OCI-LY3 (cell line): ENCODE results near the gene SRPK2.
"Not testable (repeated sequence)": the region's sequence is repeated elsewhere in the genome, so short reads cannot be mapped to it uniquely, and the experiment has no call there.

Experiments used
- H2AFZ ChIP-seq: fragments of 200-600, 300-600 bp; shearing (Covaris generic); 2 replicates; pipeline ENCODE4 v1.6.0; 2014; ENCODE audit warnings: antibody characterized with exemption, low read depth, low read length
- H3K27ac ChIP-seq: fragments of 200-600, 300-600 bp; sonication (generic); 2 replicates; pipeline ENCODE4 v1.5.1; 2014; ENCODE audit warnings: mild to moderate bottlenecking, low read length, moderate library complexity, mixed read lengths
- H3K27me3 ChIP-seq: fragments of 200-600, 300-600 bp; sonication (generic); 2 replicates; pipeline ENCODE4 v1.6.1; 2014; ENCODE audit warnings: low read depth, low read length, mixed read lengths
- H3K36me3 ChIP-seq: fragments of 200-600, 300-600 bp; sonication (generic); replicated peaks from 2 replicates; pipeline ENCODE3; 2014; ENCODE audit warnings: low read depth, low read length, mixed read lengths
- H3K4me1 ChIP-seq: fragments of 300-600, 200-600 bp; sonication (generic); 2 replicates; pipeline ENCODE4 v1.6.1; 2014; ENCODE audit warnings: low read length, mixed read lengths
- H3K4me2 ChIP-seq: fragments of 200-600, 300-600 bp; sonication (generic); 2 replicates; pipeline ENCODE4 v1.6.1; 2014; ENCODE audit warnings: low read length, mixed read lengths
- H3K4me3 ChIP-seq: fragments of 300-600, 200-600 bp; sonication (generic); 2 replicates; pipeline ENCODE4 v1.5.1; 2014; ENCODE audit warnings: antibody characterized with exemption, mild to moderate bottlenecking, low read length, moderate library complexity
- H3K79me2 ChIP-seq: fragments of 300-600, 200-600 bp; shearing (Covaris generic); 2 replicates; pipeline ENCODE4 v1.6.1; 2014; ENCODE audit warnings: mild to moderate bottlenecking, low read length, mixed read lengths
- H3K9ac ChIP-seq: fragments of 300-600, 200-600 bp; shearing (Covaris generic); 2 replicates; pipeline ENCODE4 v1.6.0; 2014; ENCODE audit warnings: mild to moderate bottlenecking, low read length, moderate library complexity
- H3K9me3 ChIP-seq: fragments of 200-600, 300-600 bp; shearing (Covaris generic); 2 replicates; pipeline ENCODE4 v1.6.1; 2014; ENCODE audit warnings: low read length, mixed read lengths; ENCODE audit not compliant: insufficient read depth
- H4K20me1 ChIP-seq: fragments of 200-600, 300-600 bp; sonication (generic); 2 replicates; pipeline ENCODE4 v1.6.1; 2016; ENCODE audit warnings: low read length, mixed read lengths; ENCODE audit not compliant: insufficient read depth
- EZH2phosphoT487 ChIP-seq: fragments of 200-600 bp; shearing (Covaris generic); IDR thresholded peaks from 2 replicates; pipeline ENCODE4 v1.6.1; 2018; ENCODE audit warnings: antibody characterized with exemption, mixed run types, low read depth
- TF ChIP-seq, protein P1 (sequence below): fragments of 200-600, 300-600 bp; sonication (generic); IDR thresholded peaks from 2 replicates; pipeline ENCODE4 v1.5.1; 2014; ENCODE audit warnings: antibody characterized with exemption, low read length, low read depth

SRPK2 gene

DNA sequence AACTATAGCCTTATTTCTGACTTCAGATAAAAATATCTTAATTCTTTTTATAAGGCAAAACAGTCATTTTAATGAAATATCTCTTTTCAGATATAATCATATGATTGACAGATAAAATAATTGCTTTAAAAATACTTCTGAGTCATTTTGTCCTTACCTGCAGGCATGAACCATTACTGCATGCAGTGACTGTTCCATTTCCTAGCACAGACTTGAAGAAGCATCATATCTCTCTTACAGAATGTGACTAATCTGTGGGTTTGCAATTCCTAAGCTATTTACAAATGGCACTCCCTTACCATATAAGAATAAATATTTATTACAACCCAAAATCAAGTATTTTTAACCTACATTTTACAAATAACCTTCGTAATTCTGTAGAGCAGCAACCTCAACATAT, 120.7 kb downstream of the SRPK2 start:
- Histone ChIP-seq H3K36me3 (no peaks in the 10 kb centered on the region), H3K79me2 (peaks cover 28% of the 10 kb centered on the region), H4K20me1 (peaks cover 7% of the 10 kb centered on the region; the same call in 1 of the 2 replicates), H3K4me3 (peak overlapping the region; percentile 75), H3K4me2 (peak overlapping the region; percentile 76), H2AFZ (no peak overlapping the region), H3K27me3 (no peaks in the 10 kb centered on the region), H3K27ac (no peak overlapping the region), H3K9ac (peak overlapping the region; percentile 52; the same call in 1 of the 2 replicates), H3K4me1 (peaks cover 22% of the 10 kb centered on the region), H3K9me3 (no peaks in the 10 kb centered on the region)
- TF ChIP-seq, protein P1, sequence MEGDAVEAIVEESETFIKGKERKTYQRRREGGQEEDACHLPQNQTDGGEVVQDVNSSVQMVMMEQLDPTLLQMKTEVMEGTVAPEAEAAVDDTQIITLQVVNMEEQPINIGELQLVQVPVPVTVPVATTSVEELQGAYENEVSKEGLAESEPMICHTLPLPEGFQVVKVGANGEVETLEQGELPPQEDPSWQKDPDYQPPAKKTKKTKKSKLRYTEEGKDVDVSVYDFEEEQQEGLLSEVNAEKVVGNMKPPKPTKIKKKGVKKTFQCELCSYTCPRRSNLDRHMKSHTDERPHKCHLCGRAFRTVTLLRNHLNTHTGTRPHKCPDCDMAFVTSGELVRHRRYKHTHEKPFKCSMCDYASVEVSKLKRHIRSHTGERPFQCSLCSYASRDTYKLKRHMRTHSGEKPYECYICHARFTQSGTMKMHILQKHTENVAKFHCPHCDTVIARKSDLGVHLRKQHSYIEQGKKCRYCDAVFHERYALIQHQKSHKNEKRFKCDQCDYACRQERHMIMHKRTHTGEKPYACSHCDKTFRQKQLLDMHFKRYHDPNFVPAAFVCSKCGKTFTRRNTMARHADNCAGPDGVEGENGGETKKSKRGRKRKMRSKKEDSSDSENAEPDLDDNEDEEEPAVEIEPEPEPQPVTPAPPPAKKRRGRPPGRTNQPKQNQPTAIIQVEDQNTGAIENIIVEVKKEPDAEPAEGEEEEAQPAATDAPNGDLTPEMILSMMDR = no peak
- no peak for TF ChIP-seq EZH2phosphoT487

DNA sequence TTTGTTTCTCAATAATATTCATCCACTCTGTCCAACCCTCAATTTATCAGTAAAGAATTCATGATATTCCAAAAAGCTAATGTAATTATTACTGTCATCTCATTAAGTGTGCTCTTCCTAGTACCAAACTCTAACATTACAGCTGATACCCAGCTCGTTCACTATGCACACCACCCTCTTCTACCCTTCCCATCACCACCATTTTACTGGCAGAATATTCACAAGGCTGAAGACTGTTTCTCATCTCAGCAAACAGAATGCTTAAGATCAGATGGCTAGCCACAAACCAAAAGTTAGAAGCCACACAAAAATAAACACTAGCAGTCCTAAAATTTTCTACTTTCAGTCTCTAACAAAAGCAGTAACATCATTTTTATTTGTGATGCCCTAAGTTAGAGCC, 121.5 kb downstream of the SRPK2 start:
- peaks cover 7% of the 10 kb centered on the region; the same call in 1 of the 2 replicates for H4K20me1 ChIP-seq
- H3K27me3 ChIP-seq = no peaks in the 10 kb centered on the region
- H3K4me2 ChIP-seq = no peak overlapping the region
- H2AFZ ChIP-seq = no peak overlapping the region
- H3K4me3 ChIP-seq = no peak overlapping the region
- no peak overlapping the region for H3K9ac ChIP-seq
- TF ChIP-seq, protein P1 = no peak
- no peak for TF ChIP-seq EZH2phosphoT487
- H3K4me1 ChIP-seq = peaks cover 22% of the 10 kb centered on the region
- no peaks in the 10 kb centered on the region for H3K9me3 ChIP-seq
- H3K36me3 ChIP-seq = no peaks in the 10 kb centered on the region
- H3K27ac ChIP-seq = no peak overlapping the region
- peaks cover 33% of the 10 kb centered on the region for H3K79me2 ChIP-seq

DNA sequence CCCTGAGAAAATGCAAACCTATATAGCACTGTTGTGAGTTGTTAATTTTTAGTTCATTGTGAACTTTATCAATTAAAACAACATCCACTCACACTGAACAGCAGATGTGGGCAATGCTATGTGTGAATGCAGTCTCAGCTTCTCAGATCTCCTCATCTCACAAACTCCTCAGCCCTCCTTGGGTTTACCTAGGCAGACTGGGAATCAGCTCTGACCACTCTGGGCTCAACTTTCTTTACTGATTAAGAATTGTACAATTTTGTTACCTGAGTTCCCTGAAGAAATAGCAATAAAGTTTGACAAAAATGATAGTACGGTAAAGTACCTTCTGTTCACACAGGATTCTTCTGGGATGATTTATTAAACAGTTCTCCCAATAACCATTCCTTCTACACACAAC, 124.0 kb downstream of the SRPK2 start:
- H3K9ac ChIP-seq = no peak overlapping the region
- TF ChIP-seq, protein P1 = no peak
- TF ChIP-seq EZH2phosphoT487 = no peak
- H3K36me3 ChIP-seq = no peaks in the 10 kb centered on the region
- H3K4me2 ChIP-seq = no peak overlapping the region
- no peaks in the 10 kb centered on the region for H3K9me3 ChIP-seq
- H3K4me1 ChIP-seq = peaks cover 19% of the 10 kb centered on the region
- H2AFZ ChIP-seq = no peak overlapping the region
- H3K27me3 ChIP-seq = no peaks in the 10 kb centered on the region
- peaks cover 30% of the 10 kb centered on the region for H3K79me2 ChIP-seq
- H4K20me1 ChIP-seq = peaks cover 7% of the 10 kb centered on the region; the same call in 1 of the 2 replicates
- no peak overlapping the region for H3K27ac ChIP-seq
- H3K4me3 ChIP-seq = no peak overlapping the region

DNA sequence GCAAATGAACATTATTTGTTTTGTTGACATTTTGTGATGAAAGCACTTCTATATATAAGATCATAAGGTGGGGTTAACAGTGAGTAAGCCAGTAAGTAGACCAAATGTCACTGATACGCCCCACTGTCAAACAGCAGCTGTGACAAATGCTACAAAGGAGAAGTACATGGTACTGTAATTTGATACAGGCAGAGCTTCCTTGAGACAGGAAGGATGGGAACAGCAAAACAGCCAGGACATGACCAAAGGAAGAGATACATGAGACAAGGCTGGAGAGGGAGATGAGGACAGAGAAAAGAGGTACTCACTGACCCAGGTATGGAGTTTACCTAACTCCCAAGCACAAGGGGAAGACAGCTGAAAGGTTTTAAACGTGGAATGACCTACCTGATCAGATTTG, 127.0 kb downstream of the SRPK2 start:
- Histone ChIP-seq H2AFZ (no peak overlapping the region), H3K27ac (no peak overlapping the region), H3K27me3 (no peaks in the 10 kb centered on the region), H3K36me3 (no peaks in the 10 kb centered on the region), H3K4me1 (peaks cover 13% of the 10 kb centered on the region), H3K9ac (no peak overlapping the region), H3K9me3 (no peaks in the 10 kb centered on the region), H3K4me3 (no peak overlapping the region), H3K4me2 (no peak overlapping the region), H4K20me1 (peaks cover 14% of the 10 kb centered on the region), H3K79me2 (peaks cover 16% of the 10 kb centered on the region)
- TF ChIP-seq, protein P1 = no peak
- no peak for TF ChIP-seq EZH2phosphoT487

DNA sequence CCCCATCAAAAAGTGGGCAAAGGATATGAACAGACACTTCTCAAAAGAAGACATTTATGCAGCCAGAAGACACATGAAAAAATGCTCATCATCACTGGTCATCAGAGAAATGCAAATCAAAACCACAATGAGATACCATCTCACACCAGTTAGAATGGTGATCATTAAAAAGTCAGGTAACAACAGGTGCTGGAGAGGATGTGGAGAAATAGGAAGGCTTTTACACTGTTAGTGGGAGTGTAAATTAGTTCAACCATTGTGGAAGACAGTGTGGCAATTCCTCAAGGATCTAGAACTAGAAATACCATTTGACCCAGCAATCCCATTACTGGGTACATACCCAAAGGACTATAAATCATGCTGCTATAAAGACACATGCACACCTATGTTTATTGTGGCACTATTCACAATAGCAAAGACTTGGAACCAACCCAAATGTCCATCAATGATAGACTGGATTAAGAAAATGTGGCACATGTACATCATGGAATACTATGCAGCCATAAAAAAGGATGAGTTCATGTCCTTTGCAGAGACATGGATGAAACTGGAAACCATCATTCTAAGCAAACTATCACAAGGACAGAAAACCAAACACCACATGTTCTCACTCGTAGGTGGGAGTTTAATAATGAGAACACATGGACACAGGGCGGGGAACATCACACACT, 128.4 kb downstream of the SRPK2 start:
- H3K9me3 ChIP-seq, H3K4me2 ChIP-seq, H3K9ac ChIP-seq, H3K4me3 ChIP-seq, H3K36me3 ChIP-seq, H2AFZ ChIP-seq, H3K27ac ChIP-seq, H3K27me3 ChIP-seq: not testable (repeated sequence)
- Histone ChIP-seq H3K4me1 (peaks cover 13% of the 10 kb centered on the region), H4K20me1 (peaks cover 22% of the 10 kb centered on the region), H3K79me2 (peaks cover 20% of the 10 kb centered on the region)

DNA sequence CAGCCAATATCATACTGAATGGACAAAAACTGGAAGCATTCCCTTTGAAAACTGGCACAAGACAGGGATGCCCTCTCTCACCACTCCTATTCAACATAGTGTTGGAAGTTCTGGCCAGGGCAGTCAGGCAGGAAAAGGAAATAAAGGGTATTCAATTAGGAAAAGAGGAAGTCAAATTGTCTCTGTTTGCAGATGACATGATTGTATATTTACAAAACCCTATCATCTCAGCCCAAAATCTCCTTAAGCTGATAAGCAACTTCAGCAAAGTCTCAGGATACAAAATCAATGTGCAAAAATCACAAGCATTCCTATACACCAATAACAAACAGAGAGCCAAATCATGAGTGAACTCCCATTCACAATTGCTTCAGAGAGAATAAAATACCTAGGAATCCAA, 129.8 kb downstream of the SRPK2 start:
- not testable (repeated sequence) for H3K9me3 ChIP-seq, H3K9ac ChIP-seq, H2AFZ ChIP-seq, H3K36me3 ChIP-seq, H3K4me3 ChIP-seq, H3K27ac ChIP-seq, H3K4me2 ChIP-seq, H3K27me3 ChIP-seq
- Histone ChIP-seq H3K79me2 (peaks cover 22% of the 10 kb centered on the region), H4K20me1 (peaks cover 25% of the 10 kb centered on the region), H3K4me1 (peaks cover 13% of the 10 kb centered on the region)
